MCF 10A (cell line): ENCODE results near the gene TMEM229B. TPM values are rescaled to one million over a fixed set of nuclear protein-coding genes. Genes with fewer than 3 reads are reported as not detected.

ENCODE experiments used
- BruUV-seq: library from RNA; stranded (reverse); fragments of 400-500 nt; replicated peaks from 2 replicates; lab custom pipeline; 2021; lab: Mats Ljungman, UMichigan
- CTCF ChIA-PET: fragments of 300-600 bp; sonication (Branson Sonifier 250); formaldehyde crosslinking; extraction: SDS; loops from one replicate; lab custom pipeline; 2021; ENCODE audit warnings: antibody characterized with exemption, inconsistent platforms; lab: Yijun Ruan, JAX
- POLR2A ChIA-PET: fragments of 300-600, 350-650 bp; sonication (Branson Sonifier 250); formaldehyde crosslinking; extraction: SDS; loops from one replicate; lab custom pipeline; 2020; ENCODE audit warnings: antibody characterized with exemption, inconsistent platforms; lab: Yijun Ruan, JAX
- DNase-seq: peaks from one replicate; pipeline ENCODE4 v3.0.0-alpha.2; 2018; ENCODE audit not compliant: unreplicated experiment
- H3K27ac Mint-ChIP-seq: one replicate; pipeline ENCODE4 v1.8.0; 2022; ENCODE audit warnings: mild to moderate bottlenecking, low read depth, mixed read lengths; ENCODE audit not compliant: unreplicated experiment
- H3K27me3 Mint-ChIP-seq: one replicate; pipeline ENCODE4 v1.8.0; 2022; ENCODE audit warnings: mixed read lengths; ENCODE audit not compliant: insufficient read depth, unreplicated experiment
- H3K36me3 Mint-ChIP-seq: one replicate; pipeline ENCODE4 v1.8.0; 2022; ENCODE audit warnings: mild to moderate bottlenecking, moderate library complexity, mixed read lengths; ENCODE audit not compliant: insufficient read depth, unreplicated experiment
- H3K4me1 Mint-ChIP-seq: one replicate; pipeline ENCODE4 v1.8.0; 2022; ENCODE audit warnings: mixed read lengths; ENCODE audit not compliant: insufficient read depth, unreplicated experiment
- H3K4me3 Mint-ChIP-seq: one replicate; pipeline ENCODE4 v1.8.0; 2022; ENCODE audit warnings: mild to moderate bottlenecking, moderate library complexity, mixed read lengths; ENCODE audit not compliant: unreplicated experiment
- H3K9me3 Mint-ChIP-seq: one replicate; pipeline ENCODE4 v1.8.0; 2022; ENCODE audit warnings: mixed read lengths; ENCODE audit not compliant: unreplicated experiment
- intact Hi-C: fragments of 100-400 bp; cut with micrococcal nuclease; formaldehyde crosslinking; loops from 2 replicates; pipeline ENCODE4 v1.14.1; 2022
- total RNA-seq: library from RNA; stranded (reverse); gene quantifications from 2 replicates; pipeline ENCODE4 v1.2.3, GENCODE V29; 2022
- TF ChIP-seq, protein P1 (sequence below): fragments of 200-600 bp; IDR thresholded peaks from one replicate; pipeline ENCODE4 v1.8.0; 2022; ENCODE audit warnings: antibody characterized with exemption, mild to moderate bottlenecking; ENCODE audit not compliant: unreplicated experiment

TMEM229B gene
- total RNA-seq, 1 experiment from 2014 or later, result 0.37 TPM

DNA sequence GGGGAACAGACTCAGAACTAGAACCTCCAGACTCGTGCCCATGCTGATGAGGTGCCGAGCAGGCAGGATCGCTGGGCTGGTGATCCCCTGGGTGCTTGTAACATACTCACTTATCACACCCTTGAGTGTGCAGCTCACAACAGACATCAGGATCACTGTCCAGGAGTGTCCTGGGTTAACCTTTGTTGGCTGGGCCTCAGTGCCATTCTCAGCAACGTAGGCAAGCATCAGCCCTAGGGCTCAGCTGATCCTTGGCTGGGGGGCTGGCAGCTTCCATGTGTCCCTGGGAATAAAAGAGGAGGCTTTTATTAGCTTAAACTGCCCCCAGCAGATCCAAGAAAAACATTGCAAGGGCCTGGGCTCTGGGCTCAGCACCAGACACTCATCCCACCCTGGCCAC, 1.6 kb downstream of the TMEM229B start:
- no TSS peak for BruUV-seq
- Mint-ChIP-seq H3K36me3 (no peaks in the 10 kb centered on the region), H3K9me3 (no peaks in the 10 kb centered on the region), H3K4me3 (no peak overlapping the region), H3K27me3 (no peaks in the 10 kb centered on the region), H3K27ac (no peak overlapping the region), H3K4me1 (peaks cover 11% of the 10 kb centered on the region)
- intact Hi-C loops, result no loop called here
- POLR2A ChIA-PET, result interaction anchor here (0.6 kb wide), 1 partner anchor 22 kb away, joined by 4 read pairs; no protein-coding TSS in a partner anchor
- TF ChIP-seq, protein P1, sequence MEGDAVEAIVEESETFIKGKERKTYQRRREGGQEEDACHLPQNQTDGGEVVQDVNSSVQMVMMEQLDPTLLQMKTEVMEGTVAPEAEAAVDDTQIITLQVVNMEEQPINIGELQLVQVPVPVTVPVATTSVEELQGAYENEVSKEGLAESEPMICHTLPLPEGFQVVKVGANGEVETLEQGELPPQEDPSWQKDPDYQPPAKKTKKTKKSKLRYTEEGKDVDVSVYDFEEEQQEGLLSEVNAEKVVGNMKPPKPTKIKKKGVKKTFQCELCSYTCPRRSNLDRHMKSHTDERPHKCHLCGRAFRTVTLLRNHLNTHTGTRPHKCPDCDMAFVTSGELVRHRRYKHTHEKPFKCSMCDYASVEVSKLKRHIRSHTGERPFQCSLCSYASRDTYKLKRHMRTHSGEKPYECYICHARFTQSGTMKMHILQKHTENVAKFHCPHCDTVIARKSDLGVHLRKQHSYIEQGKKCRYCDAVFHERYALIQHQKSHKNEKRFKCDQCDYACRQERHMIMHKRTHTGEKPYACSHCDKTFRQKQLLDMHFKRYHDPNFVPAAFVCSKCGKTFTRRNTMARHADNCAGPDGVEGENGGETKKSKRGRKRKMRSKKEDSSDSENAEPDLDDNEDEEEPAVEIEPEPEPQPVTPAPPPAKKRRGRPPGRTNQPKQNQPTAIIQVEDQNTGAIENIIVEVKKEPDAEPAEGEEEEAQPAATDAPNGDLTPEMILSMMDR, result no peak
- CTCF ChIA-PET, result interaction anchor here (0.6 to 1.5 kb wide), 2 partner anchors 40 to 59 kb away, joined by 3 to 5 read pairs; no protein-coding TSS in a partner anchor
- no peak for DNase-seq

DNA sequence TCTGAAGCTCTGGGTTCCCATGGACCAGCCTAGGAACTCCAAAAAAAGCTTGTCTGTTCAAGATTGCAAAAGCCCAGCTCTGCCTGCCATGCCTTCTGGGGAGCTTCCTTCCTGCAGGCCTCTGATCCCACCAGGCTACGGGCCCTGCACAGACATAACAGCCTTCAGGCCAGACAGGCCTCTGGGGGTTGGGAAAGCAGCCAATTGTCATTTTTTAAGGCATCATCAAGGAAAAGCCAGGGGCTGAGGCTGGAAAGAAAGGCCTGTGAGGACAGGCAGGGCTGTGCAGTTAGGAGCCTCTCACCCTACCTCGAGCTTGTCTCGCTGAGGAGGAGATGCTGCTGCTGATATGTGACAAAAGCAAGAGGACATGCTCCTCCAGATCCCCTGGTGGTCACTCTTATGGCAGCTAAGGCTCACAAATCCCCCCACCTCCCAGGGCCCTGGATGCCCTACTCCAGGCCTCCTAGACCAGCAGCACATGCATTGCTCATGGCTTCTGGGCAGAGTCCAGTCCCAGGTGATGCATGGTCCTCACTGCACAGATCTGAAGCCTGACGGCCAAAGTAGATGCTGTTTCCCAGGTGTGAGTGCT, 2.9 kb downstream of the TMEM229B start:
- Mint-ChIP-seq H3K9me3 (no peaks in the 10 kb centered on the region), H3K36me3 (no peaks in the 10 kb centered on the region), H3K4me3 (no peak overlapping the region), H3K4me1 (peaks cover 7% of the 10 kb centered on the region), H3K27ac (no peak overlapping the region), H3K27me3 (no peaks in the 10 kb centered on the region)
- no TSS peak for BruUV-seq
- CTCF ChIA-PET, result interaction anchor here (0.7 kb wide), 1 partner anchor 55 kb away, joined by 3 read pairs; no protein-coding TSS in a partner anchor
- TF ChIP-seq, protein P1, result no peak
- DNase-seq, result no peak
- POLR2A ChIA-PET, result interaction anchor here (0.7 kb wide), 1 partner anchor 21 kb away, joined by 3 read pairs; no protein-coding TSS in a partner anchor
- intact Hi-C loops, result no loop called here

DNA sequence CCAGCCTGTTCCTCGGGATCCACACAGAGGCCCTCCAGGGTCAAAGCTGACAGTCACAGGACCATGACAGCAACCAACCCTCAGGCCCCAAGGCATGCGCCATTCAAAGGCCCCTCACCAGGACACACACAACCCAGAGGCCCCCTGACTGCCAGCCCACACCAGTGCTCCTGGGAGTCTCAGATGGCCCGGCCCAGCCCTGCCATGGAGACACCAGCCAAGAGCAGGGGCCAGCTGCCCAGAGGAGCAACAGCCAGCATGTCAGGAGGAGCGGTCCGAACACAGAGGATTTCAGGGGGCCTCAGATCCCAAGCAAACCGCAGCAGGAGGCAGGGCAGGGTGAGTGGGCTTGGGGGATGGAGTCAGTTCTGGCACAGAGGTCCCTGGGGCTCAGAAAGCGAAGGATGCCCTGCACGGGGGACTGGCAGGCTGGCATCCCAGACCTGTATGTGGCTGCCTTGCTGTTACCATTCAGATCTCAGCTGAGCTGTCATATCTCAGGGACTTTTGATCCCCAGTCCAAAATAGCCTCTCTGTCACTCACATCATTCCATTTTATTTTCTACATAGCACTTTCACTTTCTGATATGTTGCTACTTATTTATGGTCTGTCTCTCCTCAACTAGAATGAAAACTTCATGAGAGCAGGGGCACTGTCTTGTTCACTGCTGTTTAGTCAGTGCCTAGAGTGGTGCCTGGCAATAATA, 4.8 kb downstream of the TMEM229B start:
- no TSS peak for BruUV-seq
- no peaks in the 10 kb centered on the region for H3K9me3 Mint-ChIP-seq
- intact Hi-C loops, result no loop called here
- H3K27ac Mint-ChIP-seq, result no peak overlapping the region
- no peaks in the 10 kb centered on the region for H3K36me3 Mint-ChIP-seq
- no peaks in the 10 kb centered on the region for H3K27me3 Mint-ChIP-seq
- TF ChIP-seq, protein P1, result no peak
- H3K4me3 Mint-ChIP-seq, result no peak overlapping the region
- H3K4me1 Mint-ChIP-seq, result no peaks in the 10 kb centered on the region
- ChIA-PET POLR2A (no interaction called here), CTCF (interaction anchor here (0.8 kb wide), 1 partner anchor 88 kb away, joined by 10 read pairs; no protein-coding TSS in a partner anchor)
- DNase-seq, result no peak
